Urinary bladder (tissue), 4 donors: Measurements from ENCODE around the gene BPHL. TPM values are rescaled to one million over a fixed set of nuclear protein-coding genes. Genes with fewer than 3 reads are reported as not detected.
A peak's percentile ranks its signal among the peaks of the same experiment; 100 is the strongest.
"Not testable (repeated sequence)": the region's sequence is repeated elsewhere in the genome, so short reads cannot be mapped to it uniquely, and the experiment has no call there.

Experiments
- DNase-seq: peaks from one replicate; pipeline ENCODE4 v3.0.0-alpha.2; 2015; ENCODE audit errors: extremely low spot score
- H3K27ac ChIP-seq: one replicate; pipeline ENCODE4 v1.5.1; 2013; ENCODE audit warnings: low read depth, mild to moderate bottlenecking, moderate library complexity
- H3K36me3 ChIP-seq: one replicate; pipeline ENCODE4 v1.6.1; 2013; ENCODE audit warnings: mild to moderate bottlenecking, moderate library complexity; ENCODE audit not compliant: insufficient read depth
- H3K4me1 ChIP-seq: one replicate; pipeline ENCODE4 v1.6.1; 2013; ENCODE audit warnings: mild to moderate bottlenecking, moderate library complexity; ENCODE audit not compliant: insufficient read depth
- H3K4me3 ChIP-seq: one replicate; pipeline ENCODE4 v1.5.1; 2013; ENCODE audit warnings: low read depth, low read length
- WGBS: extraction: QIAGEN DNeasy Blood & Tissue Kit; methylation state at CpG from one replicate; pipeline ENCODE4 v1.1.7; 2013; 5-methylcytosine and 5-hydroxymethylcytosine counted together
- polyA plus RNA-seq: library from polyadenylated mRNA; stranded (reverse); fragments of 200-250 nt; gene quantifications from one replicate; pipeline ENCODE4 v1.2.3, GENCODE V29; 2013
- total RNA-seq: library from RNA; depleted of rRNA; stranded (reverse); fragments of >200 nt; gene quantifications from one replicate; pipeline ENCODE4 v1.2.3, GENCODE V29; 2014
- donor health status: healthy with polysubstance abuse.
- donor health status: healthy.

BPHL gene
- total and polyA plus RNA-seq, 2 donors: 13.3 to 23.7 TPM

- DNase-seq, H3K4me1 ChIP-seq, H3K27ac ChIP-seq, H3K4me3 ChIP-seq, H3K36me3 ChIP-seq: not testable (repeated sequence)
- WGBS: 92% methylated on average over 10 of the region's 10 CpGs
Measured at GRCh38 chr6:3189192-3189591, 70.7 kb downstream of the BPHL start.

- Histone ChIP-seq H3K27ac (no peak overlapping the region), H3K36me3 (no peaks in the 10 kb centered on the region), H3K4me3 (no peak overlapping the region), H3K4me1 (no peaks in the 10 kb centered on the region)
- WGBS: 73% methylated on average over 4 of the region's 4 CpGs
- DNase-seq: no peak
Measured at GRCh38 chr6:3190056-3190455, 71.5 kb downstream of the BPHL start.

GRCh38 chr6:3190779-3191178 lies 72.3 kb downstream of the BPHL start:
- Histone ChIP-seq H3K4me1 (no peaks in the 10 kb centered on the region), H3K4me3 (no peak overlapping the region), H3K27ac (no peak overlapping the region), H3K36me3 (no peaks in the 10 kb centered on the region)
- DNase-seq: no peak
- 81% methylated on average over 5 of the region's 5 CpGs for WGBS

GRCh38 chr6:3193102-3193849 lies 74.8 kb downstream of the BPHL start:
- no peak overlapping the region for H3K27ac ChIP-seq
- 82% methylated on average over 23 of the region's 23 CpGs for WGBS
- no peak for DNase-seq
- H3K4me3 ChIP-seq: no peak overlapping the region
- H3K4me1 ChIP-seq: no peaks in the 10 kb centered on the region
- no peaks in the 10 kb centered on the region for H3K36me3 ChIP-seq

- DNase-seq: peak; percentile 46
- H3K4me1 ChIP-seq: no peaks in the 10 kb centered on the region
- no peaks in the 10 kb centered on the region for H3K36me3 ChIP-seq
- WGBS: 44% methylated on average over 19 of the region's 19 CpGs
- no peak overlapping the region for H3K4me3 ChIP-seq
- no peak overlapping the region for H3K27ac ChIP-seq
Measured at GRCh38 chr6:3194535-3195419, 76.3 kb downstream of the BPHL start.

- H3K36me3 ChIP-seq: no peaks in the 10 kb centered on the region
- DNase-seq: no peak
- H3K27ac ChIP-seq: no peak overlapping the region
- 75% methylated on average over 5 of the region's 5 CpGs for WGBS
- H3K4me1 ChIP-seq: no peaks in the 10 kb centered on the region
- no peak overlapping the region for H3K4me3 ChIP-seq
Measured at GRCh38 chr6:3195420-3195694, 76.8 kb downstream of the BPHL start.

- 73% methylated on average over 16 of the region's 16 CpGs for WGBS
- no peak overlapping the region for H3K27ac ChIP-seq
- no peak for DNase-seq
Measured at GRCh38 chr6:3195695-3196497, 77.4 kb downstream of the BPHL start.

GRCh38 chr6:3196770-3197169 lies 78.3 kb downstream of the BPHL start:
- Histone ChIP-seq H3K27ac (no peak overlapping the region), H3K4me1 (no peaks in the 10 kb centered on the region), H3K36me3 (no peaks in the 10 kb centered on the region), H3K4me3 (no peak overlapping the region)
- no peak for DNase-seq
- WGBS: 87% methylated on average over 5 of the region's 5 CpGs

More at GRCh38 chr6:3195695-3196497, 77.4 kb downstream of the BPHL start:
- no peak overlapping the region for H3K4me3 ChIP-seq
- no peaks in the 10 kb centered on the region for H3K36me3 ChIP-seq
- no peaks in the 10 kb centered on the region for H3K4me1 ChIP-seq

- not testable (repeated sequence) for H3K4me3 ChIP-seq, H3K4me1 ChIP-seq, H3K36me3 ChIP-seq, DNase-seq, H3K27ac ChIP-seq
- WGBS: 92% methylated on average over 4 of the region's 5 CpGs
Measured at GRCh38 chr6:3197734-3198133, 79.2 kb downstream of the BPHL start.

- 84% methylated on average over 5 of the region's 5 CpGs for WGBS
Measured at GRCh38 chr6:3199382-3199781, 80.9 kb downstream of the BPHL start.

GRCh38 chr6:3200682-3201081 lies 82.2 kb downstream of the BPHL start:
- no peak for DNase-seq
- H3K4me1 ChIP-seq: no peaks in the 10 kb centered on the region
- no peak overlapping the region for H3K27ac ChIP-seq
- H3K4me3 ChIP-seq: no peak overlapping the region
- no peaks in the 10 kb centered on the region for H3K36me3 ChIP-seq

More at GRCh38 chr6:3199382-3199781, 80.9 kb downstream of the BPHL start:
- Histone ChIP-seq H3K4me1 (no peaks in the 10 kb centered on the region), H3K27ac (no peak overlapping the region), H3K36me3 (no peaks in the 10 kb centered on the region), H3K4me3 (no peak overlapping the region)
- DNase-seq: no peak

- Histone ChIP-seq H3K36me3 (no peaks in the 10 kb centered on the region), H3K4me1 (no peaks in the 10 kb centered on the region), H3K27ac (no peak overlapping the region), H3K4me3 (no peak overlapping the region)
- no peak for DNase-seq
- WGBS: 82% methylated on average over 2 of the region's 2 CpGs
Measured at GRCh38 chr6:3201388-3201787, 82.9 kb downstream of the BPHL start.
